HepG2 (cell line): Measurements from ENCODE around the gene PPP1R2B. TPM values are rescaled to one million over a fixed set of nuclear protein-coding genes. Genes with fewer than 3 reads are reported as not detected.

Source experiments
- ATAC-seq: fragments of 200-7000 bp; cut with Tn5 transposase; 3 replicates; pipeline ENCODE4 v1.9.1; 2020; ENCODE audit warnings: mild to moderate bottlenecking, moderate library complexity
- BruUV-seq: library from RNA; stranded (reverse); fragments of 400-500 nt; replicated peaks from 2 replicates; lab custom pipeline; 2021; lab: Mats Ljungman, UMichigan
- CTCF ChIA-PET: fragments of 300-600 bp; formaldehyde crosslinking; extraction: SDS; loops from one replicate; lab custom pipeline; 2021; ENCODE audit warnings: low total read pairs, inconsistent platforms, low intra/inter-chr PET ratio; lab: Yijun Ruan, JAX
- POLR2A ChIA-PET: fragments of 350-600 bp; sonication (Branson Sonifier 250); formaldehyde crosslinking; loops from one replicate; lab custom pipeline; 2020; ENCODE audit warnings: antibody characterized with exemption, inconsistent platforms; lab: Yijun Ruan, JAX
- DNase-seq: peaks from one replicate; pipeline ENCODE4 v3.0.0-alpha.2; 2015; ENCODE audit warnings: low spot score
- FAIRE-seq: peaks from 3 replicates; lab custom pipeline; 2011; peaks lifted over from hg19 to GRCh38; lab: Jason Lieb, UNC
- H2AFZ ChIP-seq: one replicate; pipeline ENCODE4 v1.6.1; 2011; ENCODE audit warnings: low read length, inconsistent platforms
- H3K27ac ChIP-seq: fragments of 300-600 bp; 3 replicates; pipeline ENCODE4 v1.8.0; 2011; ENCODE audit warnings: mixed run types, mild to moderate bottlenecking, mixed read lengths, low read length, inconsistent platforms; ENCODE audit not compliant: insufficient read depth; ENCODE audit errors: extremely low read length
- H3K27me3 ChIP-seq, 2 experiments: fragments of 200-600 bp in 1 of 2; 2 replicates in 1 of 2; 3 replicates in 1 of 2; pipeline versions ENCODE4 v1.6.0 to v1.8.0; 2011; ENCODE audit warnings: low read length in 2 of 2, mild to moderate bottlenecking in 2 of 2, moderate library complexity in 2 of 2, inconsistent platforms in 1 of 2; ENCODE audit not compliant: insufficient read depth in 2 of 2, control insufficient read depth in 1 of 2
- H3K36me3 ChIP-seq, 2 experiments: fragments of 200-600 bp in 1 of 2; replicated peaks in 1 of 2; 2 replicates in 1 of 2; 3 replicates in 1 of 2; pipeline versions ENCODE4 v1.5.1 to v1.8.0; 2011; ENCODE audit warnings: low read length in 2 of 2, inconsistent platforms in 1 of 2; ENCODE audit not compliant: insufficient read depth in 2 of 2, control insufficient read depth in 1 of 2
- H3K4me1 ChIP-seq: 2 replicates; pipeline ENCODE4 v1.5.1; 2012; ENCODE audit warnings: low read length, inconsistent platforms; ENCODE audit not compliant: insufficient read depth
- H3K4me2 ChIP-seq: 2 replicates; pipeline ENCODE4 v1.6.0; 2011; ENCODE audit warnings: low read depth, low read length, inconsistent platforms
- H3K4me3 ChIP-seq, 3 experiments: fragments of 200-600 bp in 1 of 3; sonication (generic), shearing (Covaris generic) in 1 of 3; replicated peaks in 1 of 3; 2 replicates each; pipeline ENCODE4 v1.5.1; 2011 to 2016; ENCODE audit warnings: low read length in 3 of 3, inconsistent platforms in 2 of 3, low read depth in 2 of 3, mild to moderate bottlenecking in 2 of 3, control low read depth in 1 of 3, mixed read lengths in 1 of 3; ENCODE audit not compliant: insufficient read depth in 1 of 3
- H3K79me2 ChIP-seq: one replicate; pipeline ENCODE4 v1.6.1; 2011; ENCODE audit warnings: low read length, inconsistent platforms; ENCODE audit not compliant: insufficient read depth
- H3K9ac ChIP-seq: 2 replicates; pipeline ENCODE4 v1.6.0; 2011; ENCODE audit warnings: mild to moderate bottlenecking, low read depth, low read length, inconsistent platforms; ENCODE audit not compliant: insufficient read depth
- H3K9me3 ChIP-seq: 2 replicates; pipeline ENCODE4 v1.5.1; 2012; ENCODE audit warnings: mild to moderate bottlenecking, low read length
- H4K20me1 ChIP-seq: 2 replicates; pipeline ENCODE4 v1.6.0; 2011; ENCODE audit warnings: inconsistent platforms, mild to moderate bottlenecking, low read length, moderate library complexity; ENCODE audit not compliant: insufficient read depth
- ATF1 ChIP-seq: IDR thresholded peaks from 2 replicates; pipeline ENCODE4 v1.6.1; 2016; ENCODE audit warnings: mild to moderate bottlenecking, control low read depth
- CTCF ChIP-seq: sonication (generic); formaldehyde crosslinking; IDR thresholded peaks from 2 replicates; pipeline ENCODE4 v1.5.0; 2020; ENCODE audit warnings: mild to moderate bottlenecking, missing genetic modification reagents, moderate library complexity
- GZF1 ChIP-seq: sonication (generic); formaldehyde crosslinking; IDR thresholded peaks from 2 replicates; pipeline ENCODE4 v1.5.1; 2020; ENCODE audit warnings: mild to moderate bottlenecking, missing genetic modification reagents
- HOXA5 ChIP-seq: sonication (generic); formaldehyde crosslinking; IDR thresholded peaks from 2 replicates; pipeline ENCODE4 v1.4.0; 2020; ENCODE audit warnings: missing genetic modification reagents
- LBX2 ChIP-seq: sonication (generic); formaldehyde crosslinking; IDR thresholded peaks from 2 replicates; pipeline ENCODE4 v1.5.0; 2020; ENCODE audit warnings: missing genetic modification reagents, mild to moderate bottlenecking, borderline replicate concordance
- POGZ ChIP-seq: sonication (generic); formaldehyde crosslinking; IDR thresholded peaks from 2 replicates; pipeline ENCODE4 v1.4.0; 2020; ENCODE audit warnings: mild to moderate bottlenecking, missing genetic modification reagents
- STAG1 ChIP-seq: sonication (generic); formaldehyde crosslinking; IDR thresholded peaks from 2 replicates; pipeline ENCODE4 v1.4.0; 2020; ENCODE audit warnings: missing genetic modification reagents
- ZNF292 ChIP-seq: sonication (generic); formaldehyde crosslinking; IDR thresholded peaks from 2 replicates; pipeline ENCODE4 v1.8.1; 2022; ENCODE audit warnings: mild to moderate bottlenecking, low read depth, missing genetic modification reagents, borderline replicate concordance
- ZNF605 ChIP-seq: sonication (generic); formaldehyde crosslinking; IDR thresholded peaks from 2 replicates; pipeline ENCODE4 v1.8.0; 2022; ENCODE audit warnings: mild to moderate bottlenecking, missing genetic modification reagents
- WGBS: methylation state at CpG from one replicate; pipeline ENCODE4 v1.1.6; 2017; ENCODE audit warnings: low lambda C conversion rate; 5-methylcytosine and 5-hydroxymethylcytosine counted together
- in situ Hi-C: cut with HindIII; loops from 2 replicates; pipeline ENCODE4 v1.10.0; 2017; ENCODE audit warnings: low pct_unique_long_range_greater_than_20kb; ENCODE audit not compliant: extremely low pct_ligation_motif_present
- intact Hi-C: fragments of 100-400 bp; cut with micrococcal nuclease; formaldehyde crosslinking; loops from one replicate; pipeline ENCODE4 v1.10.0; 2022; ENCODE audit not compliant: unreplicated experiment
- polyA plus RNA-seq, 8 experiments: library from polyadenylated mRNA; depleted of rRNA in 3 of 8; stranded (reverse) in 7 of 8; unstranded in 1 of 8; fragments of >200 nt; fragmentation: Illumina TruSeq in 4 of 8; extraction: Trizol in 4 of 8; gene quantifications; 2 replicates each; pipeline versions ENCODE4 v1.2.1 to v1.2.3, GENCODE V29; 2011 to 2016; ENCODE audit warnings: low read depth in 4 of 8, missing spikeins in 1 of 8, mixed read lengths in 1 of 8; ENCODE audit not compliant: insufficient read depth in 1 of 8
- total RNA-seq, 5 experiments: library from RNA; depleted of rRNA; stranded (reverse); fragments of >200 nt; fragmentation: Illumina TruSeq; extraction: Trizol; gene quantifications; 2 replicates each; pipeline ENCODE4 v1.2.3, GENCODE V29; 2016; ENCODE audit warnings: low read depth in 1 of 5

PPP1R2B gene
- total and polyA plus RNA-seq, 2 of the 13 experiments (the other 11 are each of a cell fraction or from before 2014, with no cell fraction given): 0.07 TPM; not detected in 1

- H4K20me1 ChIP-seq: no peaks in the 10 kb centered on the region
- BruUV-seq: no TSS peak
- no peak for DNase-seq
- H2AFZ ChIP-seq: no peak overlapping the region
- WGBS: 3% methylated on average over 3 of the region's 3 CpGs
- H3K27me3 ChIP-seq: no peaks in the 10 kb centered on the region; a peak in 1 of 5 replicates
- ATAC-seq: no peak
- CTCF ChIA-PET: no interaction called here
- H3K4me1 ChIP-seq: no peaks in the 10 kb centered on the region
- H3K9me3 ChIP-seq: no peaks in the 10 kb centered on the region
- no peak for TF ChIP-seq ZNF292 (CRISPR knock-in tag)
- TF ChIP-seq STAG1 (CRISPR knock-in tag): peak; percentile 20; the same call in 1 of the 2 replicates
- TF ChIP-seq ZNF605 (CRISPR knock-in tag): no peak
- no peak for TF ChIP-seq GZF1
- 0 out of 2 replicates have a peak, but pooled peaks have one; percentile 10 for TF ChIP-seq CTCF (CRISPR knock-in tag)
- TF ChIP-seq POGZ (CRISPR knock-in tag): no peak
- no peak for TF ChIP-seq ATF1 (CRISPR knock-in tag)
- no peak for TF ChIP-seq HOXA5 (CRISPR knock-in tag)
- TF ChIP-seq LBX2 (CRISPR knock-in tag): no peak
- no peak overlapping the region for H3K4me3 ChIP-seq
- H3K4me2 ChIP-seq: no peak overlapping the region
- no peak for FAIRE-seq
- POLR2A ChIA-PET: no interaction called here
- in situ Hi-C loops: no loop called here
- H3K79me2 ChIP-seq: no peaks in the 10 kb centered on the region
- H3K27ac ChIP-seq: no peak overlapping the region
- intact Hi-C loops: no loop called here
- no peak overlapping the region for H3K9ac ChIP-seq
- no peaks in the 10 kb centered on the region for H3K36me3 ChIP-seq
Observed at GRCh38 chr5:156800929-156801328, 49.2 kb upstream of the PPP1R2B start.
